Astrocyte of the cerebellum (primary cell): ENCODE results near the gene FOXP1.

ENCODE experiments used
- DNase-seq: peaks from one replicate; pipeline ENCODE4 v3.0.0-alpha.2; 2011; ENCODE audit warnings: low read depth
- H3K4me3 ChIP-seq: 2 replicates; pipeline ENCODE4 v1.5.1; 2011; ENCODE audit warnings: mild to moderate bottlenecking, low read depth, low read length, moderate library complexity
- in situ Hi-C: cut with HindIII; loops from 2 replicates; pipeline ENCODE4 v1.10.0; 2017; ENCODE audit warnings: low sequenced_read_pairs
- TF ChIP-seq, protein P1 (sequence below): IDR thresholded peaks from 2 replicates; pipeline ENCODE4 v1.5.1; 2012; ENCODE audit warnings: low read length, low read depth, moderate library complexity, mild to moderate bottlenecking; ENCODE audit errors: missing control alignments

FOXP1 gene

DNA sequence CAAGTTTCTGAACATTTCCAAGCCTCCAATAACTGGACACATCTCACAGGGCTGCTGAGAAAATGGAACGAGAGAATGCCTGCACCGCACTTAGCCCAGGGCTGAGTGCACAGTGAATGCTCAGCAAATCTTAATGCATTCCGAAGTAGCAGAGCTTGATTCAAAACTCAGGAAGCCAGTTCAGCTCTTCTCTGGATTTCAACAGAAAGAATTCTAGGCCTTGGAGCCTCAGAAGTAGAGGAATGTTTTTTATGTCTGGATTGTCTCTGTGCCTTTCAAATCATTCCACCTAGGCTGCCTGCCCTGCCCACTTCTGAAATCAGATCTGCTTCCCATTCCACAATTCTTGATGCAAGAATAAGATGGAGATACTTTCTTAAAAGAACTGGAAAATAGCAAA is 9.6 kb upstream of the FOXP1 start:
- H3K4me3 ChIP-seq, result no peak overlapping the region
- TF ChIP-seq, protein P1, sequence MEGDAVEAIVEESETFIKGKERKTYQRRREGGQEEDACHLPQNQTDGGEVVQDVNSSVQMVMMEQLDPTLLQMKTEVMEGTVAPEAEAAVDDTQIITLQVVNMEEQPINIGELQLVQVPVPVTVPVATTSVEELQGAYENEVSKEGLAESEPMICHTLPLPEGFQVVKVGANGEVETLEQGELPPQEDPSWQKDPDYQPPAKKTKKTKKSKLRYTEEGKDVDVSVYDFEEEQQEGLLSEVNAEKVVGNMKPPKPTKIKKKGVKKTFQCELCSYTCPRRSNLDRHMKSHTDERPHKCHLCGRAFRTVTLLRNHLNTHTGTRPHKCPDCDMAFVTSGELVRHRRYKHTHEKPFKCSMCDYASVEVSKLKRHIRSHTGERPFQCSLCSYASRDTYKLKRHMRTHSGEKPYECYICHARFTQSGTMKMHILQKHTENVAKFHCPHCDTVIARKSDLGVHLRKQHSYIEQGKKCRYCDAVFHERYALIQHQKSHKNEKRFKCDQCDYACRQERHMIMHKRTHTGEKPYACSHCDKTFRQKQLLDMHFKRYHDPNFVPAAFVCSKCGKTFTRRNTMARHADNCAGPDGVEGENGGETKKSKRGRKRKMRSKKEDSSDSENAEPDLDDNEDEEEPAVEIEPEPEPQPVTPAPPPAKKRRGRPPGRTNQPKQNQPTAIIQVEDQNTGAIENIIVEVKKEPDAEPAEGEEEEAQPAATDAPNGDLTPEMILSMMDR, result no peak
- in situ Hi-C loops, result no loop called here
- no peak for DNase-seq

DNA sequence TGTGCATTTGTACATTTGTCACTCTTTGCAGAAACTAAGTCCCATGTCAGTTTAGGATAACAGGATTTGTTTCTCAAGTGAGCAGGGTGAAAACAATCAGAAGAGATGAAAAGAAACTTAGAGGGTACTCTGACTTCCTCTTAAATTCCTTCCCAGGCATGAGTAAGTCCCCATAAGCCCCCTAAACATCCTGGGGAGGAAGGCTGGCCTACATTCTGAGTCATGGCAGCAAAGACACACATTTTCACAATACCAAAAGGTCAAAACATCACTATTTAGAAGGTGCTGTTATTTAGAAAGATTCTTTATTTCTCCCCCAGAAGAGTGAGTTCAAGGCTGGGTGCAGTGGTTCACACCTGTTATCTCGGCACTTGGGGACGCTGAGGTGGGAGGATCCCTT is 7.6 kb upstream of the FOXP1 start:
- TF ChIP-seq, protein P1, result no peak
- DNase-seq, result no peak

DNA sequence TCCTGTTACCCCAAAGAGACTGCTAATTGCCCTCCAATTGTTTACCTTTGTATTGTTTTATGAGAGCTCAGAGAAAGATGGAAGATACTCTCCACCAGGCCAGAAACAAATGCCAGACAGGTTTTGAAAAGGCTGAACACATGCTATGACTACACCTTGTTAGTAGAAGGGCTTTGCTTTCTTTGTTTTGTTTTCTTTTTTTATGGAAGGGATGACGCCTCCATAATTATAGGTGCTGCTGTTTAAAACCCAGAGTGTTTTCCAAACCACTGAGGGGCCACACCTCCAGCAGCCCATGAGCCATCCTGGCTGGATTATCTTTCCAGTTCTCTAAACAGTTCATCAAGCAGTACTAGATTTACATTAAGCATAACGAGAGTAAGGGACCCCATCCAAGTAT is 5.6 kb upstream of the FOXP1 start:
- TF ChIP-seq, protein P1, result no peak
- in situ Hi-C loops, result loop anchor here (5.0 kb wide), 1 partner anchor 1047 kb away; no protein-coding TSS in a partner anchor
- no peak overlapping the region for H3K4me3 ChIP-seq
- DNase-seq, result no peak

More for the DNA sequence above, 7.6 kb upstream of the FOXP1 start:
- in situ Hi-C loops, result no loop called here
- H3K4me3 ChIP-seq, result no peak overlapping the region

DNA sequence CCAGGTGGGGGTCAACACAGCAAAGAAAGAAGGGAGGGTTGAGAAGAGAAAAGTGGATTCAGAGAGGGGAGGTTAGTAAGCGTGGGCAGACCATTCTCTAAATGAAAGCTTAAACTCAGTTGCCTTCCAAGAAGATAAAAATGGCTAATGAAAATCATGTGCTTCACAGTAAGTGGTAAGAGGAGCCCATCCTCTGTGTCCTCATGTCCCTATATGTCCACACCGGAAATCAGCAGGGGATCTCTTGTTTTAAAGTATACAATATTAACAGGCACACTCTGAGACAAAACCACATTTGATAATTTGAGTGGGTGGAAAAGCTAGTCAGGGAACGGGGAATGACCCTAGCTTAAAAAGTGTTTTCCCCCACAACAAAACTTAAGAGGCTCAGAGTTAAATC is 4.4 kb upstream of the FOXP1 start:
- no peak for DNase-seq
- TF ChIP-seq, protein P1, result no peak
- in situ Hi-C loops, result loop anchor here (5.0 kb wide), 1 partner anchor 1046 kb away; no protein-coding TSS in a partner anchor
- no peak overlapping the region for H3K4me3 ChIP-seq

DNA sequence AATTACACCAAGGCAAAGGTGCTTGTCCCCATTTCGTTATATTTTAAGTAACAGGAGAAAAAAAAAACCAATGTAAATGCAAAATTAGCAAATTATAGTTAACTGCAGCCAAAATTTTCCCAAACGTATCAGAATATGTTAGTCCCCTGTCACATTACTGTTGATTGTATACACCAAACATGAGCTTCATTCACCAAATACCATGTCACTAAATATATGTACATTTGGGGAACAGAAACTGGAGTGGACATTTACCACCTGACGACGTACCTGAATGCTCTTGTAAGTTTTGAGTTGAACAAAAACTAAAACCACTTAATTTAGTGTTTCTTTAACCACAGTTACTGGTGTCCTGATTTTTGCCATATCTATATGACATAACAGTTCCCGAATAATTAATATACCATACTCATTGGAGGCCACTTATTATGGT is 3.3 kb upstream of the FOXP1 start:
- no peak for DNase-seq
- in situ Hi-C loops, result loop anchor here (5.0 kb wide), 1 partner anchor 1045 kb away; no protein-coding TSS in a partner anchor
- TF ChIP-seq, protein P1, result no peak
- no peak overlapping the region for H3K4me3 ChIP-seq

DNA sequence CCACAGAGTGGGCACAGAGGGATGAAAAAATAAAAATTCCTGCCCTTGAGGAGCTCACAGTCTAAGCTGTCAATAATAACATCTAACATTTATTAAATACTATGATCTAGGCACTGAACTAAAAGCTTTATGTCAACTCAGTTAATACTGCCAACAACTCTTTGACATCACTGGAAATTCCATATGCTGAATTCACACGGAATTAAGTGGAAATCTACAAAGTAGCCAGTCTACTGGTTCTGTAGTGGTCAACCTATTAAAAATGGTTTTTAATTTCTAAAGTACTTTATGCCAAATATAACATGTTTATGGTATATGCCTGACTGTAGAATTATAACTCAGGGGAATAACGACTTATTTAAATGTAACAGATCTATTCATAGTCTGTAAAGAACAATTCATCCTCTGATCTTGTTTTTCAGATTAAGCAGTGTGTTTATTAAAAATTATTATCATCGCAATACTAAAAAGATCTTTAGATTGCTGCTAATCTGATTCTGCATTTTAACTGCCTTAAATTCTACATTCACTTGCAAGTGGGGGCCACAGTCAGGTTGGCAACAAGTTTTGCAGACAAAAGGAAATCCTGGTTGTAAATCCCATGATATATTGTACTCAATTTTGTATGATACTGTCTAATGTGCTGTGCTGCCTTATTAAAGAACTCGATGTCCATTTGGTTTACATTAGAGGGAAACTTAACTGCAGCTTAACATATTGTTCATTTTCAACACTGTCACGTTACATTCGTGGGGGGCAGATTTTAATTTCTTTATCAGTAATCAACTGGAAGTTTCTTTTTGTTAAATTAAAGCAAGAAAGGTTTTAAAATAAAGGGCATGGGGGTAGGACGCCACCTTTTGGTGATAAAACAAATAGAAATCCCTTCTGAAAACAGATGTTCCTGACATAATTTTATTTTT is 2.6 kb upstream of the FOXP1 start:
- TF ChIP-seq, protein P1, result peak; percentile 53
- H3K4me3 ChIP-seq, result peak overlapping the region; percentile 84
- DNase-seq, result no peak
- in situ Hi-C loops, result loop anchor here (5.0 kb wide), 1 partner anchor 1044 kb away; no protein-coding TSS in a partner anchor
